B cell (primary cell): ENCODE data around the gene EVI2A. TPM values are rescaled to one million over a fixed set of nuclear protein-coding genes. Genes with fewer than 3 reads are reported as not detected.

Source experiments
- ATAC-seq: fragments of 200-7000 bp; cut with Tn5 transposase; one replicate; pipeline ENCODE4 v1.10.0; 2021; ENCODE audit warnings: low read depth, mild to moderate bottlenecking, moderate number of reproducible peaks, moderate library complexity
- CTCF ChIA-PET: fragments of 350-600 bp; sonication (Branson Sonifier 250); formaldehyde crosslinking; loops from one replicate; lab custom pipeline; 2021; ENCODE audit warnings: antibody characterized with exemption, inconsistent platforms; lab: Charles Lee
- POLR2A ChIA-PET: fragments of 350-600 bp; sonication (Branson Sonifier 250); formaldehyde crosslinking; loops from one replicate; lab custom pipeline; 2021; ENCODE audit warnings: antibody characterized with exemption; lab: Charles Lee
- DNase-seq: peaks from one replicate; pipeline ENCODE4 v3.0.0; 2013
- H2AFZ ChIP-seq: 2 replicates; pipeline ENCODE4 v1.6.1; 2012; ENCODE audit warnings: mild to moderate bottlenecking, low read depth, low read length; ENCODE audit not compliant: insufficient read depth, poor library complexity, severe bottlenecking
- H3K27ac ChIP-seq, 2 donors: 1 replicate in 1 of 2; 2 replicates in 1 of 2; pipeline ENCODE4 v1.5.1; 2012 to 2013; ENCODE audit warnings: low read length in 2 of 2, mild to moderate bottlenecking in 2 of 2, moderate library complexity in 1 of 2
- H3K27me3 ChIP-seq, 4 experiments: fragments of 200-600 bp in 1 of 4; sonication (generic) in 1 of 4; replicated peaks in 1 of 4; 1 replicate in 2 of 4; 2 replicates in 2 of 4; pipeline versions ENCODE4 v1.6.1 to v1.7.0; 2013 to 2016; ENCODE audit warnings: low read length in 3 of 4, mild to moderate bottlenecking in 2 of 4, mixed read lengths in 1 of 4, moderate library complexity in 1 of 4; ENCODE audit not compliant: insufficient read depth in 4 of 4, control insufficient read depth in 3 of 4; ENCODE audit errors: control extremely low read depth in 1 of 4
- H3K36me3 ChIP-seq, 2 experiments: replicated peaks in 1 of 2; 1 replicate in 1 of 2; 2 replicates in 1 of 2; pipeline versions ENCODE4 v1.6.1 to v1.7.1; 2013; ENCODE audit warnings: low read length in 1 of 2; ENCODE audit not compliant: insufficient read depth in 2 of 2, control insufficient read depth in 1 of 2; ENCODE audit errors: control extremely low read depth in 1 of 2, extremely low read depth in 1 of 2
- H3K4me1 ChIP-seq, 2 donors: fragments of 200-600 bp in 1 of 2; sonication (generic) in 1 of 2; 1 replicate in 1 of 2; 2 replicates in 1 of 2; pipeline versions ENCODE4 v1.5.1 to v1.6.1; 2013 to 2017; ENCODE audit warnings: low read length in 2 of 2; ENCODE audit not compliant: control insufficient read depth in 2 of 2, insufficient read depth in 2 of 2
- H3K4me2 ChIP-seq: replicated peaks from 2 replicates; pipeline ENCODE3; 2012; ENCODE audit warnings: mild to moderate bottlenecking, low read depth, low read length; ENCODE audit not compliant: poor library complexity, severe bottlenecking
- H3K4me3 ChIP-seq, 5 experiments: fragments of 200-600 bp in 1 of 5; sonication (generic) in 1 of 5; 1 replicate in 3 of 5; 2 replicates in 2 of 5; pipeline versions ENCODE4 v1.5.1 to v1.7.0; 2011 to 2016; ENCODE audit warnings: low read length in 4 of 5, mild to moderate bottlenecking in 4 of 5, low read depth in 2 of 5, control low read depth in 1 of 5, moderate library complexity in 1 of 5; ENCODE audit not compliant: insufficient read depth in 1 of 5; ENCODE audit errors: control extremely low read depth in 1 of 5, extremely low read depth in 1 of 5
- H3K79me2 ChIP-seq: fragments of 200-600 bp; sonication (generic); one replicate; pipeline ENCODE4 v1.6.0; 2016; ENCODE audit warnings: low read length; ENCODE audit not compliant: control insufficient read depth, insufficient read depth
- H3K9ac ChIP-seq: fragments of 200-600 bp; sonication (generic); 2 replicates; pipeline ENCODE4 v1.6.1; 2017; ENCODE audit warnings: mild to moderate bottlenecking, low read length, moderate library complexity
- H3K9me3 ChIP-seq, 3 donors: one replicate each; pipeline versions ENCODE4 v1.6.1 to v1.7.1; 2013; ENCODE audit warnings: low read length in 2 of 3; ENCODE audit not compliant: control insufficient read depth in 2 of 3, insufficient read depth in 1 of 3; ENCODE audit errors: control extremely low read depth in 1 of 3
- H4K20me1 ChIP-seq: 2 replicates; pipeline ENCODE4 v1.6.0; 2012; ENCODE audit warnings: mild to moderate bottlenecking, low read length; ENCODE audit not compliant: insufficient read depth, control insufficient read depth, poor library complexity, severe bottlenecking
- H3K27ac Mint-ChIP-seq: one replicate; pipeline ENCODE4 v1.8.0; 2021; ENCODE audit warnings: mixed read lengths
- H3K27me3 Mint-ChIP-seq: one replicate; pipeline ENCODE4 v1.8.0; 2021; ENCODE audit warnings: mixed read lengths
- H3K4me1 Mint-ChIP-seq: one replicate; pipeline ENCODE4 v1.8.0; 2021; ENCODE audit warnings: mixed read lengths
- H3K4me3 Mint-ChIP-seq: one replicate; pipeline ENCODE4 v1.8.0; 2021; ENCODE audit warnings: mixed read lengths
- H3K9me3 Mint-ChIP-seq: one replicate; pipeline ENCODE4 v1.8.0; 2022; ENCODE audit warnings: mixed read lengths; ENCODE audit not compliant: insufficient read depth
- EZH2 ChIP-seq: IDR thresholded peaks from 2 replicates; pipeline ENCODE4 v1.6.1; 2012; ENCODE audit warnings: borderline replicate concordance, low read depth, mild to moderate bottlenecking, moderate library complexity, low read length; ENCODE audit not compliant: insufficient read depth, poor library complexity, severe bottlenecking
- WGBS: methylation state at CpG from one replicate; pipeline ENCODE4 v1.1.5; 2013; ENCODE audit warnings: missing lambda C conversion rate; ENCODE audit not compliant: insufficient coverage; 5-methylcytosine and 5-hydroxymethylcytosine counted together
- intact Hi-C: fragments of 100-400 bp; cut with micrococcal nuclease; formaldehyde crosslinking; loops from one replicate; pipeline ENCODE4 v1.10.0; 2022
- polyA plus RNA-seq: library from polyadenylated mRNA; depleted of rRNA; stranded (reverse); fragments of >200 nt; gene quantifications from 2 replicates; pipeline ENCODE4 v1.2.3, GENCODE V29; 2012
- total RNA-seq, 2 donors: library from RNA; stranded (reverse); fragments of 120-200 nt in 1 of 2; gene quantifications; 1 replicate in 1 of 2; 2 replicates in 1 of 2; pipeline versions ENCODE4 v1.2.3 to v1.2.4, GENCODE V29; 2013 to 2022
- TF ChIP-seq, protein P1 (sequence below): fragments of 200-600 bp; IDR thresholded peaks from one replicate; pipeline ENCODE4 v1.8.0; 2022; ENCODE audit warnings: antibody characterized with exemption, mild to moderate bottlenecking

The EVI2A gene
- total and polyA plus RNA-seq, 2 donors (not counting 1 experiment from before 2014, with no cell fraction given) = 18.2 to 49.3 TPM

DNA sequence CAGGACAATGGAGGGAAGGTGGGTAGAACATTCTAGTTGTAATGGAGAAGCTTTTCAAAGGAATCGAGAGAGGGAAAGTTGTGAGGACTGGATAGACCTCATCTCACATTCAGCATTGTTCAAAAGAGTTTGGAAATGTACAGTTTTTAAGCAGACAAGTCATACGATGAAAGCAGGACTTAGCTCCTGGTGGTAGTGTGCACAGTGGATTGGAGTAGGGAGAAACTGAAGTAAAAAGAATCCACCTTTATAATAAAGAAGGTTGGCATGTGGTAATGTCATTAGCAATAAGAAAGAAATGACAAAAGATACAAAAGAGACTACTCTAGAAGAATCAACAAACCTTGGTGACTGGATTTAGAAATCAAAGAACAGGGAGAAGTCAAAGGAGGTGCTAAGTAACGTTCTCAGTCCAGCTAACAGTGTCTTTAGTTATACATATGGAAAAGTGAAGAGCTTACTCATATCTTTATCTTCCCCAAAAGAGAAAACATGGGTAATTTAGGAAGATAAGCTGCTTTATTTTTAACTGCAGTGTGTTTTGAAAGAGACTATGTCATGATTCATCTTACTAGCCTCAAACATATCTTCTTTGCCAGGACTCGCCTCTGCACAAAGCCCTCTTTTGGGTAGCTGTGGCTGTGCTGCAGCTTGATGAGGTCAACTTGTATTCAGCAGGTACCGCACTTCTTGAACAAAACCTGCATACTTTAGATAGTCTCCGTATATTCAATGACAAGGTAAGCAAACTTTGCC, 18.7 kb upstream of the EVI2A start:
- POLR2A ChIA-PET = no interaction called here
- CTCF ChIA-PET = interaction anchor here (0.9 to 2.2 kb wide), 2 partner anchors 21 to 33 kb away, joined by 3 to 5 read pairs; no protein-coding TSS in a partner anchor
- no peak for TF ChIP-seq EZH2
- TF ChIP-seq, protein P1, sequence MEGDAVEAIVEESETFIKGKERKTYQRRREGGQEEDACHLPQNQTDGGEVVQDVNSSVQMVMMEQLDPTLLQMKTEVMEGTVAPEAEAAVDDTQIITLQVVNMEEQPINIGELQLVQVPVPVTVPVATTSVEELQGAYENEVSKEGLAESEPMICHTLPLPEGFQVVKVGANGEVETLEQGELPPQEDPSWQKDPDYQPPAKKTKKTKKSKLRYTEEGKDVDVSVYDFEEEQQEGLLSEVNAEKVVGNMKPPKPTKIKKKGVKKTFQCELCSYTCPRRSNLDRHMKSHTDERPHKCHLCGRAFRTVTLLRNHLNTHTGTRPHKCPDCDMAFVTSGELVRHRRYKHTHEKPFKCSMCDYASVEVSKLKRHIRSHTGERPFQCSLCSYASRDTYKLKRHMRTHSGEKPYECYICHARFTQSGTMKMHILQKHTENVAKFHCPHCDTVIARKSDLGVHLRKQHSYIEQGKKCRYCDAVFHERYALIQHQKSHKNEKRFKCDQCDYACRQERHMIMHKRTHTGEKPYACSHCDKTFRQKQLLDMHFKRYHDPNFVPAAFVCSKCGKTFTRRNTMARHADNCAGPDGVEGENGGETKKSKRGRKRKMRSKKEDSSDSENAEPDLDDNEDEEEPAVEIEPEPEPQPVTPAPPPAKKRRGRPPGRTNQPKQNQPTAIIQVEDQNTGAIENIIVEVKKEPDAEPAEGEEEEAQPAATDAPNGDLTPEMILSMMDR = no peak
- Histone ChIP-seq H3K9me3 (no peaks in the 10 kb centered on the region), H3K36me3 (peaks cover 7 to 9% of the 10 kb centered on the region in 2 experiments), H4K20me1 (no peaks in the 10 kb centered on the region), H3K27me3 (no peaks in the 10 kb centered on the region), H3K4me1 (no peaks in the 10 kb centered on the region), H3K27ac (no peak overlapping the region), H3K4me3 (no peak overlapping the region), H3K4me2 (no peak overlapping the region), H3K9ac (no peak overlapping the region), H3K79me2 (no peaks in the 10 kb centered on the region), H2AFZ (no peak overlapping the region)
- intact Hi-C loops = no loop called here
- ATAC-seq = no peak
- H3K27me3 Mint-ChIP-seq = no peaks in the 10 kb centered on the region
- H3K27ac Mint-ChIP-seq = no peak overlapping the region
- 100% methylated on average over 1 of the region's 6 CpGs for WGBS
- no peak overlapping the region for H3K4me3 Mint-ChIP-seq
- H3K4me1 Mint-ChIP-seq = no peaks in the 10 kb centered on the region
- H3K9me3 Mint-ChIP-seq = no peaks in the 10 kb centered on the region
- no peak for DNase-seq

DNA sequence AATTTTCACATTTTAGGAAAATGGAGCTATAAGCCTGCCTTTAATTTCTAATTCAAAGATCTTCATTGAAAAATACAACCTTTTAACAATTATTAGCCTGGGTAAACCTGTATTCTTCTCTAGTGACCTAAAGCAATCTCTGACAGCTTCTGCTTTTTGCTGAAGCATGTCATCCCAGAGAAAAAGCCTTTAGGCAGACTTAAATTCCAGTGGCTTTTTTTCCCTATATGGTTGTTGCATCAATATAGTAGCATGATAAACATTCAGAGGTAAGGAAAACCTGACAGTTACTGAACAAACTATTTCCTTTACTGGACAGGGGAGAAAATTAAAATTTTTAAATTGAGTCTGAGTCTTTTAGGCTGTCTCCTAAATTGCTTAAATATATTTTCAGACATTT, 7.8 kb upstream of the EVI2A start:
- no peaks in the 10 kb centered on the region for H3K4me1 ChIP-seq
- no peaks in the 10 kb centered on the region for H3K9me3 ChIP-seq
- no peaks in the 10 kb centered on the region for H3K4me1 Mint-ChIP-seq
- no peaks in the 10 kb centered on the region for H3K27me3 ChIP-seq
- no peak overlapping the region for H3K4me3 Mint-ChIP-seq
- no peak overlapping the region for H2AFZ ChIP-seq
- H3K4me3 ChIP-seq = no peak overlapping the region
- no peaks in the 10 kb centered on the region for H3K79me2 ChIP-seq
- CTCF ChIA-PET = no interaction called here
- ATAC-seq = no peak
- DNase-seq = no peak
- H3K27ac Mint-ChIP-seq = no peak overlapping the region
- intact Hi-C loops = no loop called here
- no peak overlapping the region for H3K27ac ChIP-seq
- no peak overlapping the region for H3K4me2 ChIP-seq
- H3K36me3 ChIP-seq = peaks cover 1 to 8% of the 10 kb centered on the region in 2 experiments
- POLR2A ChIA-PET = interaction anchor here (0.6 kb wide), 1 partner anchor 479 kb away, joined by 3 read pairs; no protein-coding TSS in a partner anchor
- H3K27me3 Mint-ChIP-seq = no peaks in the 10 kb centered on the region
- no peaks in the 10 kb centered on the region for H4K20me1 ChIP-seq
- H3K9me3 Mint-ChIP-seq = no peaks in the 10 kb centered on the region
- H3K9ac ChIP-seq = no peak overlapping the region
- TF ChIP-seq, protein P1 = no peak
- no peak for TF ChIP-seq EZH2
